AG04449 (cell line): ENCODE measurements around the gene ABCC8.

Source experiments
- CTCF ChIA-PET: fragments of 350-600 bp; formaldehyde crosslinking; extraction: SDS; loops from one replicate; lab custom pipeline; 2021; ENCODE audit warnings: antibody characterized with exemption; lab: Yijun Ruan, JAX
- POLR2A ChIA-PET: fragments of 400-600, 350-600 bp; formaldehyde crosslinking; extraction: SDS; loops from one replicate; lab custom pipeline; 2020; ENCODE audit warnings: antibody characterized with exemption, inconsistent platforms; lab: Yijun Ruan, JAX
- DNase-seq: peaks from one replicate; pipeline ENCODE4 v3.0.0-alpha.2; 2010; ENCODE audit warnings: low read depth, low spot score
- H3K4me3 ChIP-seq: 2 replicates; pipeline ENCODE4 v1.5.1; 2011; ENCODE audit warnings: low read depth, mild to moderate bottlenecking, control low read depth, low read length
- TF ChIP-seq, protein P1 (sequence below): IDR thresholded peaks from one replicate; pipeline ENCODE4 v1.5.1; 2011; ENCODE audit warnings: mild to moderate bottlenecking, moderate library complexity, low read length, control low read depth, inconsistent platforms; ENCODE audit not compliant: insufficient read depth; ENCODE audit errors: missing control alignments

Gene ABCC8

DNA sequence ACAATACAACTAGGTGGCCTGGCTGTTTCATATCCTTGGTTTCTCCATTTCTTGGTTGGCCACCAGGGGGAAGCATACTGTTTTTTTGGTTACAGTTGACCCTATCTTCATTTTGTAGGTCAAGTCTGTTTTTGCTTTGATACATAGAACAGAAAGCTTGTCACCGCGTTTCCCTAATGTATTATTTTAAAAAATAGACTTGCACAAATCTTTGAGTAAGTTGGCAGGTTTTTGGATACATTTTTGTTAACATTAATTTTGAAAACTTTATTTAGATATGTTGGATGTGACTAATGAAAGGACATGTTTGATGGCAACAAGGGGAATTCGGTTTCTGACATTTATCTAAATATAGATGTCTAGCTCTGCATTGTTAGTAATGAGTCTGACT is 122.0 kb downstream of the ABCC8 start:
- DNase-seq, result no peak
- TF ChIP-seq, protein P1, sequence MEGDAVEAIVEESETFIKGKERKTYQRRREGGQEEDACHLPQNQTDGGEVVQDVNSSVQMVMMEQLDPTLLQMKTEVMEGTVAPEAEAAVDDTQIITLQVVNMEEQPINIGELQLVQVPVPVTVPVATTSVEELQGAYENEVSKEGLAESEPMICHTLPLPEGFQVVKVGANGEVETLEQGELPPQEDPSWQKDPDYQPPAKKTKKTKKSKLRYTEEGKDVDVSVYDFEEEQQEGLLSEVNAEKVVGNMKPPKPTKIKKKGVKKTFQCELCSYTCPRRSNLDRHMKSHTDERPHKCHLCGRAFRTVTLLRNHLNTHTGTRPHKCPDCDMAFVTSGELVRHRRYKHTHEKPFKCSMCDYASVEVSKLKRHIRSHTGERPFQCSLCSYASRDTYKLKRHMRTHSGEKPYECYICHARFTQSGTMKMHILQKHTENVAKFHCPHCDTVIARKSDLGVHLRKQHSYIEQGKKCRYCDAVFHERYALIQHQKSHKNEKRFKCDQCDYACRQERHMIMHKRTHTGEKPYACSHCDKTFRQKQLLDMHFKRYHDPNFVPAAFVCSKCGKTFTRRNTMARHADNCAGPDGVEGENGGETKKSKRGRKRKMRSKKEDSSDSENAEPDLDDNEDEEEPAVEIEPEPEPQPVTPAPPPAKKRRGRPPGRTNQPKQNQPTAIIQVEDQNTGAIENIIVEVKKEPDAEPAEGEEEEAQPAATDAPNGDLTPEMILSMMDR, result peak; percentile 59

DNA sequence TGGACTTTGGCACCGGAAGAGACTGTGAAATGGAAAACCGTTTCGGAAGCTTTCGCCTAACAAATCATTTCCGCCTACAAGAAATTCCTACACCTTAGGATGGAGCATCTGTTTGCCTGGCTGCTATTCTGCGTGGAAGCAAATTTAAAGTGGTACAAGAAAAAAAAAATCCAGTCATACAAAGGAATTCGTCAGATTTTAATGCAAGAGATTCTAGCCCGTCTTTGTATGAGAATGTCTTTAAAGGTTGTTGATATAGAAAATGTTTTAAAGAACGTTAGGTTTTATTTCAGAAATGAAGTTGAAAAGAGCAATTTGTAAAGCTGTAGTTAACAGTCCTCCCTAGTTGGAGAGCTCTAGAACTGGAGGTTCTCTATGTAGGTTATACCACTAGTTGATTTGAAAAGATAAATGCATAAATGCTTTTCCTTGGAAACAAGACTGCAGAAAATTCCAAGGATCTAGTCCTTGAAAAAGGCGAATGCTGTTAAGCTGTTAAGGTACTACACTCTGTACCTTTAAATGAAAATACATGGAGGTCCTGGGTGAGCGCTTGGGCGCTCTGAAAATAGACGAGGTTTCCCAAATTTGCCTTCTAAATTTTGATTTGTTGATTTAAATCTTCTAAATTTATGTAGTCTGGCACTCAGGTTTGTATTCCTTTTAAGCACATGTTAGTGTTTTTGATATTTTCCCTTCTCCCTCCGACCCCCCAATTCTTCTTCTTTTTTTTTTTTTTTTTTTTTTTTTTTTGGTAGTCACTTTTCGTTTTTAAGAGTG is 122.6 kb downstream of the ABCC8 start:
- peak overlapping the region; percentile 66 for H3K4me3 ChIP-seq
- CTCF ChIA-PET, result interaction anchor here (0.7 to 4.9 kb wide), 43 partner anchors 9 to 761 kb away, joined by 3 to 79 read pairs (median 4); partner anchors contain the start of genes KCNJ11, NUCB2 and RPS13
- POLR2A ChIA-PET, result interaction anchor here (0.8 to 1.3 kb wide), 3 partner anchors 11 to 276 kb away, joined by 3 to 5 read pairs (median 3); partner anchors contain the start of genes PIK3C2A and RPS13
- TF ChIP-seq, protein P1, result no peak
- DNase-seq, result no peak

More for the DNA sequence above, 122.0 kb downstream of the ABCC8 start:
- no peak overlapping the region for H3K4me3 ChIP-seq
- CTCF ChIA-PET, result interaction anchor here (0.6 to 4.9 kb wide), 34 partner anchors 10 to 278 kb away, joined by 3 to 79 read pairs (median 5); partner anchors contain the start of genes KCNJ11 and RPS13
- POLR2A ChIA-PET, result interaction anchor here (0.8 kb wide), 1 partner anchor 10 kb away, joined by 3 read pairs; no protein-coding TSS in a partner anchor

DNA sequence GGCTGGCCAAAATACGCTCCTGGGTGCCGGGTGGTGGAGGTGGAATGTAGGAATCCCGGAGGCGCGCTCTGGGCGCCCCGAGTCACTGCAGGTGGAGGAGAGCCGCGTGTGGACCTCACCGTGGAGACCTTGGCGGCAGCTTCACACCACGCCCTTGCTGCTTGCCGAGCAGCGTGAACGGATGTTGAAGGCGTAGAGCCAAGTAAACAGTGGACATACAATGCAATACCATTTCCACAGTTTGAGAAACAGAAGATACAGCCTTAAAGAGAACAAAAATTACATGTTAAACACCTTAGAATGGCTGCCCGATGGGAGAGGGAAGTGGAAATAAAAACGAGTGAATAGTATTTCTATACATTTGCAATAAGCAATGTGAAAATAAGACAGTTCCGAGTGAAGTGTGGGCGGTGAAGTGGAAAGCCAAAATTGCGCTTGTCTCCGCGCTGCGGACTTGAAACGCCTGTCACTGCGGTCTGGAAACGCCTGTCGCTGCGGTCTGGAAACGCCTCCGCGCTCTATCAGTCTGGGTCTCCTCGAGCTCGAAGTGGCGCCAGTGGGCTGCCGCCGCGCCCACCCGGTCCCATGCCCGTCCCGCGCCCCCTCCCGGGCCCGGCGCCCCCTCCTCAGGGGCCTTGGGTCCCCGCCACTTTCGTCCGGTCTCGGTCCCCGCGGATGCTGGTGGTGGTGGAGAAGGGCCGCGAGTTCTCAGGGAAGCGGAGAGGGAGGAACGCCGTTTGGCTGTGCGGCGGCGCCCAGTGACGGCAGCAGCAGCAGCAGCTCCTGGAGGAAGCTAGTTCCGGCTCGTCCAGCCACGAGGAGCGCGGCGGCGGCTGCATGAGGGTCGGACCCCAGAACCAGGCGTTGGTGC is 123.5 kb downstream of the ABCC8 start:
- no peak for DNase-seq
- ChIA-PET CTCF (interaction anchor here (0.6 to 4.9 kb wide), 31 partner anchors 8 to 276 kb away, joined by 3 to 79 read pairs (median 5); partner anchors contain the start of genes KCNJ11, NUCB2 and RPS13), POLR2A (interaction anchor here (1.3 kb wide), 2 partner anchors 145 to 275 kb away, joined by 3 to 5 read pairs; partner anchors contain the start of genes PIK3C2A and RPS13)

DNA sequence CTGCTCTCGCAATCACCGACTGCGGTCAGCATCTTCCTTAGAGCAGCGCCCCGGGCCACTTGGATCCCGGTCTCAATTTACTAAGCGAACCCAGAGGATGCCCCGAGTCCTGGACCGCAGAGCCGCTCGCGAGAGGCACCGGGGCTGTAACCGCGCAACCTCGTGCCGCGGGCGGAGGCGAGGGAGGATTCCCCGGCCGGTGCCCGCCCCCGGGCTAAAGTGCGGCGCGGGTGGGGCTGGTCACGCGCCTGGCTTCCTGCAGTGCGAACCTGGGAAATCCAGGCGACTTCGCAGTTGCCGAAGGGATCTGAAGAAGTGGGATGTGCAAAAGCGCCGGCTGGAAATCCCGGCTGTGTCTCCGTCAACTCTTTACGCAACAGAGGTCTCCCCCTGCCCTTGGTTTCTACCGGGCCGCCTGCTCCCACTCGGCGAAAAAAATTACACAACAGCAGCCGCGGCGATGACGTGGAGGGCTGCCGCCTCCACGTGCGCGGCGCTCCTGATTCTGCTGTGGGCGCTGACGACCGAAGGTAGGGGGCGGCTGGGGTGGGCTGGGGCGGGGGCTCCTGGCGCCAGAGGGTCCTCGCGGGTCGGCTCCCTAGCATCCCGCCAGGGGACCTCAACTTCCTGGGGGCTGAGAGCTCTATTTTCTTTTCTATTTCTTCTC is 125.0 kb downstream of the ABCC8 start, which contains the start of gene NCR3LG1:
TSS of gene NCR3LG1 (plus strand) at position 291 of the 667 bp plus-strand sequence. CDS start at position 461, 170 bp downstream.
- ChIA-PET POLR2A (interaction anchor here (0.6 to 0.7 kb wide), 3 partner anchors 98 to 715 kb away, joined by 3 to 4 read pairs (median 3); no protein-coding TSS in a partner anchor), CTCF (interaction anchor here (1.6 to 4.9 kb wide), 2 partner anchors 16 to 122 kb away, joined by 5 to 79 read pairs; no protein-coding TSS in a partner anchor)
- peak within 1 kb of the TSS; percentile 66 for H3K4me3 ChIP-seq
- DNase-seq, result no peak
- TF ChIP-seq, protein P1, result no peak

More for the DNA sequence above, 123.5 kb downstream of the ABCC8 start:
- peak overlapping the region; percentile 66 for H3K4me3 ChIP-seq
- TF ChIP-seq, protein P1, result no peak

DNA sequence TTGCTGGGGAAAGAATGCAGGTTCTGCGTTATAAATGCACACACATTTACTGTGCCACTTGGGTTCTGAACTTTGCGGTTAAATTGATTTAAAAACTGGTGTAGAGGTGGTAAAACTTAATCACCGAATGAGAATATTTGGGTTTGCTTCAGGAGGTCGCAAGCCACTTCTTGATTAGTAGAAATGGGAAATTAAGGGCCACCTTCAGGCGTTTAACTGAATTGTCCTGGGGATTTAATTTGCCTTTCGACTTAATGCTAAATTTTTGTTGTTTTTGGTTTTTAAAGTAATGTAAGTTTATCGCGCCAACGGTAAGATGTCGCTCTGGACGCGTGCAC is 125.5 kb downstream of the ABCC8 start:
- peak overlapping the region; percentile 59 for H3K4me3 ChIP-seq
- CTCF ChIA-PET, result interaction anchor here (1.1 kb wide), 1 partner anchor 121 kb away, joined by 11 read pairs; no protein-coding TSS in a partner anchor
- POLR2A ChIA-PET, result no interaction called here
- DNase-seq, result no peak
- TF ChIP-seq, protein P1, result peak; percentile 7
